Adrenal gland (tissue), 12 donors: ENCODE results near the gene RWDD4. TPM values are rescaled to one million over a fixed set of nuclear protein-coding genes. Genes with fewer than 3 reads are reported as not detected.

Source experiments
- DNase-seq, 7 donors: peaks; one replicate each; pipeline ENCODE4 v3.0.0-alpha.2; 2019 to 2020
- H3K27ac ChIP-seq, 5 donors: fragments of 200-600 bp; sonication (generic) in 4 of 5; 1 replicate in 3 of 5; 2 replicates in 2 of 5; pipeline versions ENCODE4 v1.5.1 to v1.8.0; 2016 to 2020; ENCODE audit warnings: mild to moderate bottlenecking in 1 of 5
- H3K27me3 ChIP-seq: fragments of 200-600 bp; 2 replicates; pipeline ENCODE4 v1.8.0; 2021
- H3K36me3 ChIP-seq, 2 donors: fragments of 200-600 bp; replicated peaks in 1 of 2; 1 replicate in 1 of 2; 2 replicates in 1 of 2; pipeline versions ENCODE4 v1.5.1 to v1.8.0; 2018 to 2022
- H3K4me1 ChIP-seq, 2 donors: fragments of 200-600 bp; replicated peaks in 1 of 2; 1 replicate in 1 of 2; 2 replicates in 1 of 2; pipeline versions ENCODE4 v1.5.1 to v1.8.0; 2018 to 2021
- H3K4me3 ChIP-seq, 4 donors: fragments of 200-600 bp; sonication (generic) in 3 of 4; one replicate each; pipeline ENCODE4 v1.5.1; 2016 to 2018
- H3K9me3 ChIP-seq, 3 donors: fragments of 200-600 bp; sonication (generic) in 1 of 3; replicated peaks in 1 of 3; 1 replicate in 2 of 3; 2 replicates in 1 of 3; pipeline versions ENCODE4 v1.5.1 to v1.8.0; 2016 to 2021
- POLR2A ChIP-seq, 2 donors: fragments of 450-650 bp; IDR thresholded peaks; one replicate each; pipeline ENCODE4 v1.6.1; 2017; ENCODE audit warnings: antibody characterized with exemption in 2 of 2, mild to moderate bottlenecking in 2 of 2, moderate library complexity in 1 of 2
- WGBS, 4 donors: extraction: QIAGEN DNeasy Blood & Tissue Kit in 2 of 4; methylation state at CpG; one replicate each; pipeline versions ENCODE4 v1.1.5 to v1.1.7; 2013 to 2017; 5-methylcytosine and 5-hydroxymethylcytosine counted together
- intact Hi-C, 2 donors: fragments of 100-400 bp; cut with DNase I; formaldehyde crosslinking; loops; one replicate each; pipeline versions ENCODE4 v1.14.1 to v1.15.0; 2022 to 2023
- polyA plus RNA-seq, 3 donors: library from polyadenylated mRNA; stranded (reverse); fragments of 200-250 nt in 2 of 3; fragments of 350-450 nt in 1 of 3; fragmentation: Illumina TruSeq in 1 of 3; extraction: RNeasy Lipid Tissue Mini Kit (QIAGEN cat#74804) in 1 of 3; gene quantifications; one replicate each; pipeline ENCODE4 v1.2.3, GENCODE V29; 2013 to 2014
- total RNA-seq, 9 donors: library from RNA; depleted of rRNA in 4 of 9; stranded (reverse); fragments of >200 nt in 4 of 9; fragments of 120-200 nt in 1 of 9; fragmentation: NEBNext Ultra II Directional in 1 of 9; extraction: Animal tissue kit (Norgen Biotek cat#: 25700) in 1 of 9; gene quantifications; one replicate each; pipeline versions ENCODE4 v1.1.0 to v1.2.4, GENCODE V29; 2013 to 2023
- TF ChIP-seq, protein P1 (sequence below), 6 experiments: fragments of 450-650 bp in 4 of 6; fragments of 200-600 bp in 2 of 6; sonication (generic) in 1 of 6; IDR thresholded peaks; 1 replicate in 5 of 6; 2 replicates in 1 of 6; pipeline versions ENCODE4 v1.5.1 to v1.8.0; 2016 to 2021; ENCODE audit warnings: antibody characterized with exemption in 6 of 6, mild to moderate bottlenecking in 2 of 6, moderate library complexity in 1 of 6
- donor health status: healthy with polysubstance abuse.
- donor health status: Bipolar disorder and iron deficiency.
- donor health status: DM: yes; HTN: yes; CAD: no.
- donor health status: DM: no; HTN: no; CAD: no.
- donor health status: DM: no; HTN: no; CAD: no.
- donor health status: DM: yes; HTN: yes; CAD: no.

The RWDD4 gene
- total and polyA plus RNA-seq, 12 donors = 27.0 to 157 (median 58.7) TPM

- DNase-seq = no peak
- intact Hi-C loops = loop anchor here in 1 of 2 donors (10.0 kb wide), 1 partner anchor 127 kb away; no protein-coding TSS in a partner anchor
- TF ChIP-seq, protein P1, sequence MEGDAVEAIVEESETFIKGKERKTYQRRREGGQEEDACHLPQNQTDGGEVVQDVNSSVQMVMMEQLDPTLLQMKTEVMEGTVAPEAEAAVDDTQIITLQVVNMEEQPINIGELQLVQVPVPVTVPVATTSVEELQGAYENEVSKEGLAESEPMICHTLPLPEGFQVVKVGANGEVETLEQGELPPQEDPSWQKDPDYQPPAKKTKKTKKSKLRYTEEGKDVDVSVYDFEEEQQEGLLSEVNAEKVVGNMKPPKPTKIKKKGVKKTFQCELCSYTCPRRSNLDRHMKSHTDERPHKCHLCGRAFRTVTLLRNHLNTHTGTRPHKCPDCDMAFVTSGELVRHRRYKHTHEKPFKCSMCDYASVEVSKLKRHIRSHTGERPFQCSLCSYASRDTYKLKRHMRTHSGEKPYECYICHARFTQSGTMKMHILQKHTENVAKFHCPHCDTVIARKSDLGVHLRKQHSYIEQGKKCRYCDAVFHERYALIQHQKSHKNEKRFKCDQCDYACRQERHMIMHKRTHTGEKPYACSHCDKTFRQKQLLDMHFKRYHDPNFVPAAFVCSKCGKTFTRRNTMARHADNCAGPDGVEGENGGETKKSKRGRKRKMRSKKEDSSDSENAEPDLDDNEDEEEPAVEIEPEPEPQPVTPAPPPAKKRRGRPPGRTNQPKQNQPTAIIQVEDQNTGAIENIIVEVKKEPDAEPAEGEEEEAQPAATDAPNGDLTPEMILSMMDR (IDR thresholded peaks at IDR 0.05) = no peak
- no peak for TF ChIP-seq POLR2A (IDR thresholded peaks at IDR 0.05)
- H3K27me3 ChIP-seq = no peaks in the 10 kb centered on the region
- H3K36me3 ChIP-seq = no peaks in the 10 kb centered on the region
- no peak overlapping the region for H3K27ac ChIP-seq
- peaks cover 0 to 9% of the 10 kb centered on the region in 2 donors for H3K4me1 ChIP-seq
- 73 to 94% (median 80%) methylated on average over 1 of the region's 1 CpG for WGBS, 4 donors
- no peak overlapping the region for H3K4me3 ChIP-seq
- no peaks in the 10 kb centered on the region for H3K9me3 ChIP-seq
Measured at GRCh38 chr4:183601381-183601780, 57.6 kb downstream of the RWDD4 start.

DNA sequence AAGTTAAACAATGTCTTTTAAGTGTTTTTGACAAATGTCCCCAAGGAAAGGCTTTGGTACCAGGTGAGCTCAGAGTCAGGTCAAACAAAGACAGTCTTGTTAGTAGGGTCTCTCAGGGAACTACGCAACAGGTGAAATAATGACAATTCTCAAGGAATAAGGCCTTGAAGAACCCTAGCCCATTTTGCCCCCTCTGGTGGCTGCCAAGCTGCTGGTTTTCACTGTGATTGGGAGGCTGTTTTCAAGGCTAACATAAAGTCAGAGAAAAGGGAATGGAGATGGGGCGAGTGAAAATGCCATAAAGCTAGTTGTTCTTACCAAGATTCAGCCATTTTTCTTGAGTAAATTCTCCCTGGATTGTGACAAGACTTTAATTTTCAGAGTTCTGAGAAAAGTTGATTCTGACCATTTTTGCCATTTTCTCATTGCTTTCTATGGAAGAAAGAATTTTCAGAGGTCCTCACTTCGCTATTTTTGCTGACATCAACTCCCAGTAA is 58.7 kb downstream of the RWDD4 start:
- no peaks in the 10 kb centered on the region for H3K9me3 ChIP-seq
- no peaks in the 10 kb centered on the region for H3K27me3 ChIP-seq
- no peaks in the 10 kb centered on the region for H3K36me3 ChIP-seq
- intact Hi-C loops = loop anchor here in 1 of 2 donors (10.0 kb wide), 1 partner anchor 125 kb away; no protein-coding TSS in a partner anchor
- no peak overlapping the region for H3K27ac ChIP-seq
- no peak for TF ChIP-seq POLR2A (IDR thresholded peaks at IDR 0.05)
- TF ChIP-seq, protein P1 (IDR thresholded peaks at IDR 0.05) = peak in 2 of 6 experiments; percentile 9 to 22
- peaks cover 0 to 11% of the 10 kb centered on the region in 2 donors for H3K4me1 ChIP-seq
- 93 to 95% (median 94%) methylated on average over 3 of the region's 3 CpGs for WGBS, 4 donors
- H3K4me3 ChIP-seq = no peak overlapping the region
- peak in 1 of 7 donors; percentile 24 for DNase-seq

DNA sequence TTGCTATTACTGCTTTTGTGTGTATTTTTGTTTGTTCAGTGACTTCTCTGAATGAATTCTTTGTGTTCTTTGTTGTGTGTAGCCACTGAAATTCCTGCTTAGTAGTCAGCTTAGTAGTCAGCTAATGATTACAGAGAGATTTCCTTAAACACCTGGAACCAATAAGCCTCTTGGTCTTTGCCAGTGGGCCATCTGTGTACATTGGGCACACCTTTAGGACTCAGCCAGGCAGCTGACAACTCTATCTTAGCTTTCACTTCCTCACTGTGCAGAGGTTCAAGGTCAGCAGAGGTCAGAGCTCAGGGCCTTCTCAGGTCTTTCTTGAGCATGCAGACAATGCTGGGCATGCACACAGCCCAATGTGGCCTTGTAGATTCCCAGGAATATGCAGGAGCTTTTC is 59.3 kb downstream of the RWDD4 start:
- intact Hi-C loops = loop anchor here in 1 of 2 donors (10.0 kb wide), 1 partner anchor 125 kb away; no protein-coding TSS in a partner anchor
- Histone ChIP-seq H3K4me1 (peaks cover 0 to 11% of the 10 kb centered on the region in 2 donors), H3K9me3 (no peaks in the 10 kb centered on the region), H3K27me3 (no peaks in the 10 kb centered on the region), H3K4me3 (no peak overlapping the region), H3K36me3 (no peaks in the 10 kb centered on the region), H3K27ac (no peak overlapping the region)
- TF ChIP-seq, protein P1 (IDR thresholded peaks at IDR 0.05) = no peak
- no peak for TF ChIP-seq POLR2A (IDR thresholded peaks at IDR 0.05)
- no peak for DNase-seq

GRCh38 chr4:183599284-183599683 is 59.7 kb downstream of the RWDD4 start:
- Histone ChIP-seq H3K27ac (no peak overlapping the region), H3K36me3 (no peaks in the 10 kb centered on the region), H3K4me3 (no peak overlapping the region), H3K4me1 (peaks cover 0 to 11% of the 10 kb centered on the region in 2 donors), H3K9me3 (no peaks in the 10 kb centered on the region), H3K27me3 (no peaks in the 10 kb centered on the region)
- DNase-seq = no peak
- no peak for TF ChIP-seq POLR2A (IDR thresholded peaks at IDR 0.05)
- TF ChIP-seq, protein P1 (IDR thresholded peaks at IDR 0.05) = no peak
- intact Hi-C loops = no loop called here
